Heart right ventricle (tissue), 16 donors: ENCODE results near the gene MRTFA. TPM values are rescaled to one million over a fixed set of nuclear protein-coding genes. Genes with fewer than 3 reads are reported as not detected.

Experiments
- ATAC-seq, 8 donors: fragments of 200-7000 bp; cut with Tn5 transposase; one replicate each; pipeline ENCODE4 v1.9.1; 2020; ENCODE audit warnings: mild to moderate bottlenecking in 8 of 8, moderate library complexity in 8 of 8, moderate number of reproducible peaks in 1 of 8
- DNase-seq, 2 donors: peaks; one replicate each; pipeline ENCODE4 v3.0.0-alpha.2; 2020
- H3K27ac ChIP-seq, 10 donors: fragments of 200-600 bp; sonication (generic) in 2 of 10; one replicate each; pipeline versions ENCODE4 v1.5.0 to v1.8.0; 2020 to 2022; ENCODE audit warnings: mild to moderate bottlenecking in 3 of 10
- H3K27me3 ChIP-seq, 7 donors: fragments of 200-600 bp; one replicate each; pipeline ENCODE4 v1.8.0; 2021 to 2022; ENCODE audit warnings: mild to moderate bottlenecking in 2 of 7
- H3K36me3 ChIP-seq, 9 donors: fragments of 200-600 bp; sonication (generic) in 1 of 9; one replicate each; pipeline versions ENCODE4 v1.5.0 to v1.8.0; 2020 to 2022; ENCODE audit warnings: mild to moderate bottlenecking in 2 of 9
- H3K4me1 ChIP-seq, 9 donors: fragments of 200-600 bp; sonication (generic) in 1 of 9; one replicate each; pipeline versions ENCODE4 v1.5.0 to v1.8.0; 2020 to 2022; ENCODE audit warnings: mild to moderate bottlenecking in 4 of 9
- H3K4me3 ChIP-seq, 10 donors: fragments of 200-600 bp; sonication (generic) in 2 of 10; one replicate each; pipeline versions ENCODE4 v1.5.0 to v1.8.0; 2020 to 2022; ENCODE audit warnings: mild to moderate bottlenecking in 7 of 10, moderate library complexity in 2 of 10
- H3K9me3 ChIP-seq, 11 donors: fragments of 200-600 bp in 10 of 11; sonication (generic) in 2 of 11; one replicate each; pipeline versions ENCODE4 v1.5.0 to v1.8.0; 2013 to 2022; ENCODE audit warnings: mild to moderate bottlenecking in 2 of 11, control low read depth in 1 of 11, moderate library complexity in 1 of 11
- CTCF ChIP-seq, 9 donors: fragments of 200-600 bp; sonication (generic) in 2 of 9; IDR thresholded peaks; one replicate each; pipeline versions ENCODE4 v1.5.0 to v1.8.0; 2021 to 2022; ENCODE audit warnings: antibody characterized with exemption in 9 of 9, mild to moderate bottlenecking in 5 of 9, moderate library complexity in 1 of 9
- WGBS, 2 donors: extraction: QIAGEN DNeasy Blood & Tissue Kit; methylation state at CpG; one replicate each; pipeline ENCODE4 v1.1.7; 2013; ENCODE audit warnings: inconsistent platforms in 1 of 2; 5-methylcytosine and 5-hydroxymethylcytosine counted together
- intact Hi-C, 10 donors: fragments of 100-400 bp; cut with DNase I; formaldehyde crosslinking; loops; one replicate each; pipeline versions ENCODE4 v1.11.1 to v1.14.2; 2022
- polyA plus RNA-seq, 2 donors: library from polyadenylated mRNA; stranded (reverse); fragments of 200-250 nt; gene quantifications; one replicate each; pipeline ENCODE4 v1.2.3, GENCODE V29; 2013
- total RNA-seq, 10 donors: library from RNA; stranded (reverse); fragmentation: NEBNext Ultra II Directional in 3 of 10; extraction: Animal tissue kit (Norgen Biotek cat#: 25700) in 3 of 10; gene quantifications; one replicate each; pipeline versions ENCODE4 v1.2.1 to v1.2.4, GENCODE V29; 2021 to 2023
- donor health status: Arrhythmogenic right ventricular cardiomyopathy.
- donor health status: ischemic (EF 13 %, LVEDD 7.1; RV severe dilation, severe dysfunction).
- donor health status: healthy with polysubstance abuse.
- donor health status: DM: no; HTN: yes; CAD: no.
- donor health status: DM: no; HTN: no; CAD: no.
- donor health status: ischemic (EF 25% LVEDD 6.9; RV normal size, moderate dysfunction).
- donor health status: ischemic (EF 25% LVEDD 5.7; RV mildly dilated, moderate dysfunction).
- donor health status: healthy.
- donor health status: DM: yes; HTN: yes; CAD: no.
- donor health status: Ischemic cardiomyopathy.
- donor health status: ischemic (EF 35%, LVEDD 5.7; RV mildly dilated, moderate dysfunction).
- donor health status: nonischemic (EF 11% LVEDD 7.7; RV severe dilation, severe dysfunction).
- donor health status: DM: yes; HTN: yes; CAD: no.
- donor health status: PGD.
- donor health status: ischemic (EF 29% LVEDD 5.4; RV normal size, mild dysfunction).
- donor health status: nonischemic (EF 23%, LVEDD 6.1; RV moderate dilation, normal function).

MRTFA gene
- total and polyA plus RNA-seq, 12 donors, result 13.2 to 30.9 (median 18.9) TPM

- no peak for TF ChIP-seq CTCF (IDR thresholded peaks at IDR 0.05)
- ATAC-seq, result no peak
Measured at GRCh38 chr22:40366068-40366467, 270.5 kb downstream of the MRTFA start.

GRCh38 chr22:40364431-40364830 lies 272.1 kb downstream of the MRTFA start:
- H3K36me3 ChIP-seq, result peaks cover 3 to 100% (median 80%) of the 10 kb centered on the region in 9 donors
- ATAC-seq, result no peak
- TF ChIP-seq CTCF (IDR thresholded peaks at IDR 0.05), result no peak

More at GRCh38 chr22:40366068-40366467, 270.5 kb downstream of the MRTFA start:
- Histone ChIP-seq H3K27me3 (no peaks in the 10 kb centered on the region), H3K9me3 (no peaks in the 10 kb centered on the region), H3K36me3 (peaks cover under 1 to 86% (median 64%) of the 10 kb centered on the region in 9 donors), H3K27ac (no peak overlapping the region), H3K4me1 (peaks cover 0 to 12% (median 2%) of the 10 kb centered on the region in 9 donors), H3K4me3 (no peak overlapping the region)
- DNase-seq, result no peak
- 93 to 97% methylated on average over 2 of the region's 2 CpGs for WGBS, 2 donors
- intact Hi-C loops, result loop anchor here in 1 of 10 donors (10.0 kb wide), 1 partner anchor 279 kb away; no protein-coding TSS in a partner anchor

GRCh38 chr22:40363059-40363458 lies 273.5 kb downstream of the MRTFA start:
- TF ChIP-seq CTCF (IDR thresholded peaks at IDR 0.05), result no peak
- Histone ChIP-seq H3K4me3 (no peak overlapping the region), H3K9me3 (no peaks in the 10 kb centered on the region), H3K27ac (no peak overlapping the region), H3K4me1 (peaks cover 0 to 4% (median 0%) of the 10 kb centered on the region in 9 donors), H3K27me3 (no peaks in the 10 kb centered on the region), H3K36me3 (peaks cover 3 to 100% (median 94%) of the 10 kb centered on the region in 9 donors)
- DNase-seq (no peak), ATAC-seq (no peak)
- intact Hi-C loops, result loop anchor here in 1 of 10 donors (10.0 kb wide), 1 partner anchor 282 kb away; no protein-coding TSS in a partner anchor
- 86 to 90% methylated on average over 3 of the region's 3 CpGs for WGBS, 2 donors

More at GRCh38 chr22:40364431-40364830, 272.1 kb downstream of the MRTFA start:
- intact Hi-C loops, result loop anchor here in 1 of 10 donors (10.0 kb wide), 1 partner anchor 280 kb away; no protein-coding TSS in a partner anchor
- 79 to 83% methylated on average over 1 of the region's 1 CpG for WGBS, 2 donors
- H3K9me3 ChIP-seq, result no peaks in the 10 kb centered on the region
- no peaks in the 10 kb centered on the region for H3K27me3 ChIP-seq
- no peak overlapping the region for H3K27ac ChIP-seq
- peaks cover 0 to 10% (median 0%) of the 10 kb centered on the region in 9 donors for H3K4me1 ChIP-seq
- H3K4me3 ChIP-seq, result no peak overlapping the region
- no peak for DNase-seq

GRCh38 chr22:40361100-40361499 lies 275.4 kb downstream of the MRTFA start:
- 96 to 97% methylated on average over 5 of the region's 5 CpGs for WGBS, 2 donors
- Histone ChIP-seq H3K9me3 (no peaks in the 10 kb centered on the region), H3K27ac (no peak overlapping the region), H3K27me3 (no peaks in the 10 kb centered on the region), H3K4me3 (no peak overlapping the region), H3K4me1 (no peaks in the 10 kb centered on the region), H3K36me3 (peaks cover 3 to 100% (median 84%) of the 10 kb centered on the region in 9 donors)
- no peak for ATAC-seq
- intact Hi-C loops, result loop anchor here in 1 of 10 donors (10.0 kb wide), 1 partner anchor 284 kb away; no protein-coding TSS in a partner anchor
- TF ChIP-seq CTCF (IDR thresholded peaks at IDR 0.05), result no peak
- no peak for DNase-seq

Other genes with a start within 250 kb of the MRTFA start
- gene MCHR1, start 42.8 kb upstream of the MRTFA start, total RNA-seq, result 1 to 10 TPM in 2 of 10 donors, under 1 TPM in 7, not detected in 1; 0.19 to 1.5 (median 0.37) TPM
- under 1 TPM; 0.15 to 0.39 TPM for gene MCHR1, start 42.8 kb upstream of the MRTFA start, polyA plus RNA-seq
- gene SLC25A17, start 182.6 kb upstream of the MRTFA start, total RNA-seq, result 1 to 10 TPM; 2.5 to 5.6 (median 4.0) TPM
- 1 to 10 TPM; 7.2 to 8.6 TPM for gene SLC25A17, start 182.6 kb upstream of the MRTFA start, polyA plus RNA-seq
- gene ST13, start 219.9 kb upstream of the MRTFA start, total RNA-seq, result 100 to 1,000 TPM; 170 to 238 (median 215) TPM
- gene ST13, start 219.9 kb upstream of the MRTFA start, polyA plus RNA-seq, result 100 to 1,000 TPM in 1 of 2 donors, 10 to 100 TPM in 1; 35.0 to 126 TPM
- 10 to 100 TPM; 20.0 to 31.7 (median 26.3) TPM for gene XPNPEP3, start 220.4 kb upstream of the MRTFA start, total RNA-seq
- gene XPNPEP3, start 220.4 kb upstream of the MRTFA start, polyA plus RNA-seq, result 1 to 10 TPM; 3.7 to 5.6 TPM
- gene DNAJB7, start 225.4 kb upstream of the MRTFA start, total RNA-seq, result not detected
- not detected for gene DNAJB7, start 225.4 kb upstream of the MRTFA start, polyA plus RNA-seq